Head of caudate nucleus (tissue), 42 donors: Measurements from ENCODE around the gene NT5DC3.

Source experiments
- DNase-seq, 42 donors: peaks; one replicate each; pipeline versions ENCODE4 v3.0.0 to v3.0.0-alpha.2; 2020 to 2021; ENCODE audit warnings: mixed read lengths in 7 of 42
- intact Hi-C: fragments of 100-400 bp; cut with DNase I; formaldehyde crosslinking; loops from one replicate; pipeline ENCODE4 v1.15.0; 2022

The NT5DC3 gene

DNA sequence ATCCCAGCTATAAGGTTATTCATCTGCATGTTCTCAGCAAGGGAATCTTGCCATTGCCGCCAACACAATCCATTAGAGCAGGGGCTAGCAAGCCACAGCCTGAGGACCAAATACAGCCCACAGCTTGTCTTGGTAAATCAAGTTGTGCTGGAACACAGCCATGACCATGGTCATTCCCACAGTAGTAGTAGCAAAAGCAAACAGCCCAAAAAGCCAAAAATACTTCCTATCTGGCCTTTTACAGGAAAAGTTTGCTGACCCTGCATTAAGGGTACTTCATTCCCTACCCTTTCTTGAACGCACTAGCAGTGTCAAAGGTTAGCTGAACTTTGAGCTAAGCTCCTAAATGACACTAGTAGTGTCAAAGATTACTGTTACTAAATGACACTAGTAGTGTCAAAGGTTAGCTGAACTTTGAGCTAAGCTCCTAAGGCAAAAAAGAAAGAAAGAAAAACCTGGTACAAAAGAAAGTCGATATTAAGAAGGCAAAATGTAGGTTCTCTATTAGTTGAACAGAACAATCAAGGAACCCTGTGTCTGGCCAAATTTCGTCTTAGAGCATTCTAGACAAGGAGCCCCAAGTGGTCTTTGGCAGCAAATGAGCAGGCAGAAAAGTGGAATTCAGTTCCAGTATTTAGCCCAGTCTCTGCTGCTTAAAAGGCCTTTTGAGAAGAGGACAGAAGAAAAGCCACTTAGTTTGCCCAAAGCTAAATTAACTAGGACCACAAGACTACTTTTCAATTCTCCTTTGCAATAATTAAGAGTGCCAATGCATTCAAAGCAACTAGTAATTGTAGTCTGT is 67.7 kb downstream of the NT5DC3 start:
- intact Hi-C loops, result loop anchor here (10.0 kb wide), 1 partner anchor 91 kb away; no protein-coding TSS in a partner anchor
- peak in 6 of 42 donors; percentile 16 to 49 (median 24) for DNase-seq

DNA sequence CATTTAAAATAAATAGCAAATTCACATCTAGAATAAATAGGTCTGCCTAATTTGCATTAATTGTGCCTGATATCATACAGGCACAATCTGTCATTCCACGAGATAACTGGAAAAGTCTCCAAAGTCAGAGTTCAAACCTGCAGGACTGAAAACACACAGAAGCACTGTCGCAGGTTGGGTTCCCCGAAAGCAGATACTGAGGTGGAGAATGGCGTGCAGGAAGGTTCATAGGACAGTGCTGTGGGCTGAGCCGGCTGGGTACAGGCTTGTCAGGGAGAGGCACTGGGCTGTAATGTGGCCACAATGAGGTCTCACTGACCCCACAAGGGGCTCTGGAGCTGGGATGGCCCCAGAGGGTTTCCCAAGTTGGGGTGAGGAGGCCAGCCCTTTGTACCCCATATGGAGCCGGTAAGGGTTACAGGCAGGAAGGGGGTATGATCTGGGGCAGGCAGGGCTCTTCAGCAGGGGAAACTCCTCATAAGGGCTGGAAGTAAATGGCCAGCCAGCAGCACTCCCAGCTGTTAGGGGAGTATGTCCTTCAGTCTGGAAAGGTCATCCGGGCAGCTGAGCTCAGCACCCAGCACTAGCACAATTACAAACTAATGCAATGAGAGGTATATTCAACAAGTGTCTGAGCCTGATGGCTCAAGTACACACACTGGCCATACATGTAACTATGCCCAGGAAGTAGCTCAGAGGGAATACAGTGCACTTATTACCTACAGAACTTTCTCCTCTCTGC is 68.5 kb downstream of the NT5DC3 start:
- peak in 1 of 42 donors; percentile 28 for DNase-seq
- intact Hi-C loops, result loop anchor here (10.0 kb wide), 1 partner anchor 92 kb away; no protein-coding TSS in a partner anchor

DNA sequence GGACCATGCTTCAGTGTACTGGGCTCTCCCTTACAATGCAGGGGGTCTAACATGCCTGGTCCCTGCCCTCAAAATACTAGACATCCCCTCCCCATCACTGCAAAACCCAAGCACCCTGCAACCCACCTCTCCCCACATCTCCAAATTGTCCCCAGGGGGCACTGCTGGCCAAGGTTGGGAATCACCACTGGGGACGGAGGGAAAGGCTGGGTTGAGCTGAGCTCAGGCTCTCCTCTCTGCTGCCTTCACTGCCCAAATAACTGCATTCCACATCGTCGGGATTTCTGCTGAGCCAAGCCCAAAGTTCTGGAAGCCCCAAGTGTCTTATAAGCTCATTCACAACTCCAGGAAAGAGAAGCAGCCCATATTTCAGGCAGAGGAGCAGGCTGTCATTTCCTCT is 69.6 kb downstream of the NT5DC3 start:
- intact Hi-C loops, result loop anchor here (10.0 kb wide), 1 partner anchor 93 kb away; no protein-coding TSS in a partner anchor
- peak in 39 of 42 donors; percentile 14 to 77 (median 49) for DNase-seq

DNA sequence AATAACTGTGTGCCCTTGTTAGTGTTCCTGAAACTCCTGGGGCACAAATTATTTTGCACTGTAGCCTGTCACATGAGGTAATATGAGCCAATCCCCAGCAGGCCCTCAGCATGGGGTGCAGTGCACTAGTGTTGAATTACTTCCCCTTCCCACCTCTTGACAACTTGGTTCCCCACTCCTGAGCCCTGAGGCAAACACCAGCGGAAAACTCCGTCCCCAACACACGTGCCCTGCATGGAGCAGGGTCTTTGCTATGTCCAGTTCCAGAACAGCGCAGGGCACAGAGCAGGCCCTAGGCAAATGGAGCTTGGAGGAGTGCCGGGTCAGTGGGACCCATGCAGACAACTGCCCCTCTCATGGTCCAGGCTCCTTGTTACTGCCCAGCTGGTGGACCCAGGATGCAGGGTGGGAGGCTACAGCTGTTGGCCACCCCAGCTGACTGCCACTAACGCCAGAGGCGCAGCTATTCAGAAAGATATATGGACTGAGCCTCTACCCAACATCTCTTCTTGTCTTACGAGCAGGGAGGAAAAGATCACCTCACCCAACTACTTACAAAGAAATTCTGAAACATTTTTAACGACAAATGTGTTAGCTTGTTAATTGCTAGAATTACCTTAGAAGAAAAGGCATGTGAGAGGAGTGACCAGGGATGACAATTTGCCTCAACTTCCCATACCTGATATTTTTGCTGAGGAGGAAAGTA is 71.6 kb downstream of the NT5DC3 start:
- peak in 1 of 42 donors; percentile 28 for DNase-seq
- intact Hi-C loops, result no loop called here

DNA sequence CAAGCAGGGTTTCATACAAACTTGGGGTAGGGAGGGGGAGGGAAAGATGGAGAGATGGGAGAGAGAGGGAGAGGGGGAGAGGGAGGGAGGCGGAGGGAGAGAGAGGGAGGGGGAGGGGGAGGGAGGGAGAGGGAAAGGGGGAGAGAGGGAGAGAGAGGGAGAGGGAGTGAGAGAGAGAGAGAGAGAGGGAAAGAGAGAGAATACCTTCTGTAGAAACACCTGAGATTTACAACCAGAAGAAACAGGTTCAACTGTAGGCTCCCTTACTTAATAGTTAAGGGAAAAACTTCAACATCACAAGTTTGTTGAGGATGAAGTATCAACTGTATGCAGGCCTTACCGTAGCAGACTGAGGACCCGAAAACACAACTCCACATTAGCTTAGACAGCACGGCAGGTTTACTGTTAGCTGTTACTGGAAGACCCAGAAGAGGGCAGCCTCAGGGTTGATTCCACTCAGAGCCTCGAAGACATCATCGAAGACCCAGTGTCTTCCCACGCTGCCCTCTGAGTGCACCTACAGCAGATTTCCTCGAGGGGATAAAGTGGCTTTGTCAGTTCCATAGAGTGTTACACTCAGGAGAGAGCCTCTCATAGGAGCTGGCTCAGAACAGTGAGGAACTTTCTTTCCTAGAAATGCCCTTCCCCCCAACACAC is 72.4 kb downstream of the NT5DC3 start:
- intact Hi-C loops, result no loop called here
- DNase-seq, result peak in 2 of 42 donors; percentile 29 to 41

GRCh38 chr12:103766028-103766427 is 75.0 kb downstream of the NT5DC3 start:
- no peak for DNase-seq
- intact Hi-C loops, result no loop called here

DNA sequence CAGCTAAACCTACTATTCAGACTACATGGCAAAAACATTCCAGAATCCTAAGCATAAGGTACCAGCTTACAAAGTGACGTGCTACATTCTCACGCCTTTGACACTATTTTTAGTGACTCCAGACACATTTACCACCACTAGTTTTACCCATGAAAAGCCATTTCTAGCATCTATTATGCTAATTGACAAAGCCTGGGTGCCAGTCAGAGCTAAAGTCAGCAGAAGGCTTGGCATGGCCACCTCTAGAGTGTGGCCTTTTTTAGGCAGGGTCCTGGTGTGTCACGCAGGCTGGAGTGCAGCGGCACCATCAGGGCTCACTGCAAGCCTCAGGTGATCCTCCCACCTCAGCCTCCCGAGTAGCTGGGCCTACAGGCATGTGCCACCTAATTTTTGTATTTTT is 75.7 kb downstream of the NT5DC3 start:
- intact Hi-C loops, result no loop called here
- no peak for DNase-seq

GRCh38 chr12:103762473-103762872 is 78.6 kb downstream of the NT5DC3 start:
- intact Hi-C loops, result no loop called here
- no peak for DNase-seq

GRCh38 chr12:103758310-103759089 is 82.5 kb downstream of the NT5DC3 start:
- peak in 1 of 42 donors; percentile 11 for DNase-seq
- intact Hi-C loops, result no loop called here

DNA sequence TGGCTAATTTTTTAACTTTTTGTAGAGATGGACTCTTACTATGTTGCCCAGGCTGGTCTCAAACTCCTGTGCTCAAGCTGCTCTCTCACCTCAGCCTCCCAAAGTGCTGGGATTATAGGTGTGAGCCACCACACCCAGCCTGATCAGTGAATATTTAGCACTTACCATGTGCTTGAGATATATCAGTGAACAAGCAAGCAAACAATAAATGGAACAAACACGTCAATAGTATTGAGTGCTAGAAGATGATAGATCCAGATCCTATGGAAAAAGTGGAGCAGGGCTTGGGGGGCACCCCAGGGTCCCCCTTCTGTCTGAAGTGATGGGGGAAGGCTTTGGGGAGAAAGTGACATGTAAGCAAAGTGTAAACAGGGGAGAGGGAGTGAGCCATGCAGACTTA is 83.8 kb downstream of the NT5DC3 start:
- no peak for DNase-seq
- intact Hi-C loops, result no loop called here

DNA sequence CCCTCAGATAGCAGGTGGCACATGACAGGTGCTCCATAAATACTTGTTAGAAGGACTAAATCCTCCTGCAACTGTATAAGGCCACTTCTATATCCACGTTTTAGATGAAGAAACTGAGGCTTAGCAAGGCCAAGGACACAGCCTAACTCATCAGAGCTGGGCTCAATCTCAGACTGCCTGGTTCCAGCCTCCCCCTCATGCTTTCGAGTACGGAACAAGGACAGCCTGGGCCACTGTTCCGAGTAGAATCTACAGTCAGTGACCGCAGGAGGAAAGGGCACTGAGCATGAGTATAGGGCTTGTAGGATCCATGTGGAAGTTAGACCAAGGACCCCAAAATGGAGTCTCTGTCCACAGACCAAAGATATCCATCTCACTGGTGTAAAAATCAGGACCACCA is 84.6 kb downstream of the NT5DC3 start:
- no peak for DNase-seq
- intact Hi-C loops, result no loop called here

DNA sequence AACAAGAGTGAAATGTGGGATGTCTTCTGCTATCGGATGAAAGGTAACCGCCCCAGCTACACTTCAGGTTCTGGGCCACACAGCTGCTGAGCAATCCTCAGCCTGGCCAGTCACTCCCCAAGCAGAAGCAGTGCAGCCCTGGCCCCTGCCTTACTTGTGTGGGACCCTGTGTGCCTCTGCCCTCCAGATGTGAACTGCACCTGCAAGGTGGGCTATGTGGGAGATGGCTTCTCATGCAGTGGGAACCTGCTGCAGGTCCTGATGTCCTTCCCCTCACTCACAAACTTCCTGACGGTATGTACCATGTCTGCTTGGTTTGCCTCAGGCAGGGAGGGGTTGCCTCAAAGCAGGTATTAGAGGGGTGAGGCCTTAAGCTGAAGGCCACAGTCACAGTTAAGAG is 85.6 kb downstream of the NT5DC3 start:
- intact Hi-C loops, result no loop called here
- DNase-seq, result no peak

DNA sequence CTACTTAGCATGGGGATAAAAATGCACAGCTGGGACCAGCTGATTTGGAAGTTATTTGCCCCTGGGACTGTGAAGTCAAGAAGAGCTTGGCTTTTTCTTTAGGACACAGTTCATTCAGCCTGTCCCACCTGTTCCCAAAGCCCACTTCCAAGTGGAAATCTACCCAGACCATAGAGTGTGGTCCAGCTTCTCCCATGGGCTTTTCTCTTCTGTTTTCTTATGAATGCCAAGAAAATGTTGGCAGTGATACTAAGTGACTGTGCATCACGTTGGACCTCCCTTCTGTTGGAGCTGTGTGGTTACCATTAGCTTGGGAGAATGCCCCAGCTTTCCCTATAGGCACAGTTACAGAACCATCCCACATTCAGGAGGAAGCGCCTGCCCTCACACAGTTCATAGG is 89.4 kb downstream of the NT5DC3 start:
- DNase-seq, result no peak
- intact Hi-C loops, result no loop called here

DNA sequence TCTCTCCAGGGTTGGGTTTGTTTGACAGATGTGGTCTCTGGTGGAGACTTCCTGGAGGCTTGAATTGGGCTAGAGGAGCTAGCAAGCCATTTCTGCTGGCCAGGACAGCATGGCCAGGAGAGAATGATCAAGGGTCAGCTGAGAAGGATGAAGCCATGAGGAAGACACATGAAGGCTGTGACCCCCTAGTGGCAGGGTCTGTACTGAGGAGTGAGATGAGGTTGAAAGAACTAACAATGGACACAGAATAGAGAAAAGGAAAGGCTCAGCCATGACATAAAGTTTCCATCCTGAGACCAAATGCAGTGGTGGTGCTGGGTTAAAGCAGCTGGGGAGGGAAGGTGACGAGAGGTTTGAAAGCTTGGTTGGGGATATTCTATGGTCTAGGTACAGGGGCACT is 89.9 kb downstream of the NT5DC3 start:
- DNase-seq, result no peak
- intact Hi-C loops, result no loop called here

- no peak for DNase-seq
- intact Hi-C loops, result no loop called here
Measured at GRCh38 chr12:103748875-103749274, 92.2 kb downstream of the NT5DC3 start.

DNA sequence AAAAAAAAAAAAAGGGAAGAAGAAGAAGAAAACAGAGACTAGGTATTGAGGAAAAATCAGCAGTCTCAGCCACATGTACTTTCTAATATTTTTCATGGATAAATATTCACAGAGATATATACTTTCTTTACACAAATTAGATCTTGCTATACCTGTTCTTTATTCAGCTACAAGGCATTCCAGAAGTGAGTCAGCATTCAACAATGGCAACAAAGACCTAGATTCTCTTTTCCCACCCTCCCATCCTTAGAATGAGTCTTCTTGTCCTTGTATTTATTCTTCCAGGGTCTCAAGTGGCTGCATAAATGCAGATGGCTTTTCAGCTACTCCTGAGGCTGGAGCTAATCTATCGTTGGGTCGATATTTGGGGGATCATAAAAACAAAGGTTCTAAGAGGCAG is 93.0 kb downstream of the NT5DC3 start:
- DNase-seq, result no peak
- intact Hi-C loops, result no loop called here

DNA sequence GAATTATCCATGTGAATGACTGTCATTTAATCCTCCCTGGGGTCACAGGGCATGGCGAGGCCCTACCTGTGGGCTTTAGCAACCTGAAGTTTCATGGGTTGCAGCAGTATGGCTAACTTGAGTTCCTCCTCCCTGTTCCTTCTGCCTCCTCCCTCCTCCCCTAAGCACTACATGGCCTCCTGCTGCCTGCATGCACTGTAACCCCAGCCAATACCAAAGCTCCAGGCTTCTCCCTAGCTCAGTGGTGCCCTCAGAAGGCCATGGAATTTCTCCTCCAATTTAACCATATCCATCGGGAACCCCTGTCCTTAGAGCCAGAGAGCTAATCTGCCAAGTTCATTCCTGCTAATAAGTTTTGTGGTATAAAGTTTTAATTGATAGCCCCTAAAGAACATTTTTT is 95.1 kb downstream of the NT5DC3 start:
- no peak for DNase-seq
- intact Hi-C loops, result no loop called here

DNA sequence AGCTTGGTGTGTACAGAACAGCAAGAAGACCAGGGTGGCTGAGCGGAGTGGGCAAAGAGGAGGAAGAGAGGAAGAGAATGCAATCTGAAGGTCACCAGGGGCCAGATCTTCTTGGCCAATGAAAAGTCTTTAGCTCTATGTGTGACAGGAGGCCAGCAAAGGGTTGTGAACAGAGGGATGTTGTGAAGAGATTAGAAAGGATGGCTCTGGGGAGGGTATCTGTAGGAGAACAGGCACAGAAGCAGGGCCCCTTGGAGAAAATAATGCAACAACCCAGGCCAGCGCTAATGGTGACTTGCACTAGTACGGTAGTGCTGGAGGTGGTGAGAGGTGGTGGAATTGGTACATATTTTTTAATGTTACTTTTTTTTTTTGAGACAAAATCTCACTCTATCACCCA is 97.2 kb downstream of the NT5DC3 start:
- no peak for DNase-seq
- intact Hi-C loops, result no loop called here
